GM10847 (cell line): ENCODE data around the gene PPCDC.

Source experiments
- POLR2A ChIP-seq: IDR thresholded peaks from 2 replicates; pipeline ENCODE4 v1.6.1; 2011; ENCODE audit not compliant: insufficient read length; ENCODE audit errors: extremely low read depth

PPCDC gene

GRCh38 chr15:75023181-75023871 lies at the start of gene PPCDC:
PPCDC (plus strand) TSS chr15:75023590; CDS start chr15:75028319, 4,729 bp downstream.
- peak; percentile 97 for TF ChIP-seq POLR2A

- no peak for TF ChIP-seq POLR2A
Observed at GRCh38 chr15:74976159-74976558, 47.2 kb upstream of the PPCDC start.

- TF ChIP-seq POLR2A, result no peak
Observed at GRCh38 chr15:74977599-74977998, 45.8 kb upstream of the PPCDC start.

GRCh38 chr15:74978077-74978476 lies 45.3 kb upstream of the PPCDC start:
- TF ChIP-seq POLR2A, result no peak

GRCh38 chr15:74978503-74978902 lies 44.9 kb upstream of the PPCDC start:
- TF ChIP-seq POLR2A, result no peak

- no peak for TF ChIP-seq POLR2A
Observed at GRCh38 chr15:74982183-74982582, 41.2 kb upstream of the PPCDC start.

- TF ChIP-seq POLR2A, result no peak
Observed at GRCh38 chr15:74983725-74984231, 39.6 kb upstream of the PPCDC start.

GRCh38 chr15:74988007-74988800 lies 35.2 kb upstream of the PPCDC start:
- no peak for TF ChIP-seq POLR2A

- no peak for TF ChIP-seq POLR2A
Observed at GRCh38 chr15:74989527-74989926, 33.9 kb upstream of the PPCDC start.

GRCh38 chr15:74992619-74993018 lies 30.8 kb upstream of the PPCDC start:
- TF ChIP-seq POLR2A, result no peak

- TF ChIP-seq POLR2A, result no peak
Observed at GRCh38 chr15:74994236-74994635, 29.2 kb upstream of the PPCDC start.

- no peak for TF ChIP-seq POLR2A
Observed at GRCh38 chr15:74994685-74995084, 28.7 kb upstream of the PPCDC start.

GRCh38 chr15:74995182-74995778 lies 28.1 kb upstream of the PPCDC start, which contains the start of gene SCAMP5:
SCAMP5 (plus strand) TSS chr15:74995563; CDS start chr15:75011840, 16,277 bp downstream.
- TF ChIP-seq POLR2A, result no peak

GRCh38 chr15:74995779-74996765 lies 27.3 kb upstream of the PPCDC start:
- TF ChIP-seq POLR2A, result no peak
